Fibroblast of lung (primary cell): ENCODE data around the gene FAM241B. TPM values are rescaled to one million over a fixed set of nuclear protein-coding genes. Genes with fewer than 3 reads are reported as not detected.

Source experiments
- DNase-seq, 2 donors: peaks; one replicate each; pipeline versions ENCODE4 v3.0.0 to v3.0.0-alpha.2; 2010; ENCODE audit warnings: low read depth in 2 of 2
- H2AFZ ChIP-seq: 2 replicates; pipeline ENCODE4 v1.5.1; 2012; ENCODE audit warnings: low read length, control low read depth, inconsistent platforms
- H3K27ac ChIP-seq: 2 replicates; pipeline ENCODE4 v1.5.1; 2011; ENCODE audit warnings: low read length, control low read depth; ENCODE audit not compliant: insufficient read depth
- H3K27me3 ChIP-seq: 2 replicates; pipeline ENCODE4 v1.5.1; 2011; ENCODE audit warnings: mild to moderate bottlenecking, low read length; ENCODE audit not compliant: control insufficient read depth, insufficient read depth
- H3K36me3 ChIP-seq: 2 replicates; pipeline ENCODE4 v1.5.1; 2011; ENCODE audit warnings: low read length; ENCODE audit not compliant: control insufficient read depth, insufficient read depth
- H3K4me1 ChIP-seq: 2 replicates; pipeline ENCODE4 v1.5.1; 2011; ENCODE audit warnings: low read length; ENCODE audit not compliant: control insufficient read depth, insufficient read depth; ENCODE audit errors: extremely low read depth
- H3K4me2 ChIP-seq: 2 replicates; pipeline ENCODE4 v1.5.1; 2011; ENCODE audit warnings: low read length, control low read depth; ENCODE audit not compliant: insufficient read depth; ENCODE audit errors: extremely low read depth
- H3K4me3 ChIP-seq, 4 experiments: fragments of 200-600 bp in 1 of 4; sonication (generic) in 1 of 4; replicated peaks in 1 of 4; 2 replicates each; pipeline ENCODE4 v1.5.1; 2011 to 2016; ENCODE audit warnings: low read length in 4 of 4, low read depth in 3 of 4, mild to moderate bottlenecking in 3 of 4, control low read depth in 2 of 4, inconsistent platforms in 1 of 4, mixed read lengths in 1 of 4; ENCODE audit not compliant: insufficient read depth in 1 of 4; ENCODE audit errors: control extremely low read depth in 1 of 4
- H3K79me2 ChIP-seq: 2 replicates; pipeline ENCODE4 v1.5.1; 2012; ENCODE audit warnings: mild to moderate bottlenecking, low read length, inconsistent platforms; ENCODE audit not compliant: control insufficient read depth, insufficient read depth
- H3K9ac ChIP-seq: 2 replicates; pipeline ENCODE4 v1.5.1; 2011; ENCODE audit warnings: mild to moderate bottlenecking, low read length, control low read depth; ENCODE audit not compliant: insufficient read depth
- H3K9me3 ChIP-seq: 2 replicates; pipeline ENCODE4 v1.5.1; 2012; ENCODE audit warnings: low read depth, low read length; ENCODE audit not compliant: control insufficient read depth, insufficient read depth
- H4K20me1 ChIP-seq: 2 replicates; pipeline ENCODE4 v1.5.1; 2011; ENCODE audit warnings: low read length; ENCODE audit not compliant: control insufficient read depth, insufficient read depth; ENCODE audit errors: extremely low read depth
- EZH2 ChIP-seq: IDR thresholded peaks from 2 replicates; pipeline ENCODE4 v1.5.1; 2012; ENCODE audit warnings: low read length, control low read depth, mild to moderate bottlenecking; ENCODE audit errors: missing control alignments
- polyA plus RNA-seq, 2 donors: library from polyadenylated mRNA; depleted of rRNA in 1 of 2; stranded (reverse) in 1 of 2; unstranded in 1 of 2; fragments of >200 nt; gene quantifications; 2 replicates each; pipeline ENCODE4 v1.2.1, GENCODE V29; 2011 to 2012; ENCODE audit warnings: missing spikeins in 1 of 2
- total RNA-seq: library from RNA; depleted of rRNA; stranded (reverse); fragments of >200 nt; gene quantifications from 2 replicates; pipeline ENCODE4 v1.2.1, GENCODE V29; 2014
- TF ChIP-seq, protein P1 (sequence below), 2 donors: IDR thresholded peaks in 1 of 2; conservative IDR thresholded peaks in 1 of 2; 1 replicate in 1 of 2; 2 replicates in 1 of 2; pipeline ENCODE4 v1.5.1; 2011 to 2012; ENCODE audit warnings: low read length in 2 of 2, control low read depth in 1 of 2, inconsistent platforms in 1 of 2, low read depth in 1 of 2, mild to moderate bottlenecking in 1 of 2

FAM241B gene
- total and polyA plus RNA-seq, 2 donors (not counting 1 experiment from before 2014, with no cell fraction given), result 0.61 to 0.99 TPM

GRCh38 chr10:69616358-69616757, 13.7 kb upstream of the FAM241B start:
- Histone ChIP-seq H3K79me2 (no peaks in the 10 kb centered on the region), H4K20me1 (no peaks in the 10 kb centered on the region), H3K9ac (no peak overlapping the region), H3K27me3 (peaks cover 17% of the 10 kb centered on the region), H3K27ac (no peak overlapping the region), H3K4me1 (no peaks in the 10 kb centered on the region), H3K9me3 (no peaks in the 10 kb centered on the region), H3K4me3 (no peak overlapping the region), H3K36me3 (no peaks in the 10 kb centered on the region), H2AFZ (no peak overlapping the region), H3K4me2 (no peak overlapping the region)
- TF ChIP-seq EZH2, result no peak
- TF ChIP-seq, protein P1, sequence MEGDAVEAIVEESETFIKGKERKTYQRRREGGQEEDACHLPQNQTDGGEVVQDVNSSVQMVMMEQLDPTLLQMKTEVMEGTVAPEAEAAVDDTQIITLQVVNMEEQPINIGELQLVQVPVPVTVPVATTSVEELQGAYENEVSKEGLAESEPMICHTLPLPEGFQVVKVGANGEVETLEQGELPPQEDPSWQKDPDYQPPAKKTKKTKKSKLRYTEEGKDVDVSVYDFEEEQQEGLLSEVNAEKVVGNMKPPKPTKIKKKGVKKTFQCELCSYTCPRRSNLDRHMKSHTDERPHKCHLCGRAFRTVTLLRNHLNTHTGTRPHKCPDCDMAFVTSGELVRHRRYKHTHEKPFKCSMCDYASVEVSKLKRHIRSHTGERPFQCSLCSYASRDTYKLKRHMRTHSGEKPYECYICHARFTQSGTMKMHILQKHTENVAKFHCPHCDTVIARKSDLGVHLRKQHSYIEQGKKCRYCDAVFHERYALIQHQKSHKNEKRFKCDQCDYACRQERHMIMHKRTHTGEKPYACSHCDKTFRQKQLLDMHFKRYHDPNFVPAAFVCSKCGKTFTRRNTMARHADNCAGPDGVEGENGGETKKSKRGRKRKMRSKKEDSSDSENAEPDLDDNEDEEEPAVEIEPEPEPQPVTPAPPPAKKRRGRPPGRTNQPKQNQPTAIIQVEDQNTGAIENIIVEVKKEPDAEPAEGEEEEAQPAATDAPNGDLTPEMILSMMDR (conservative IDR thresholded peaks at IDR 0.05 in 1 of 2, IDR thresholded peaks at IDR 0.05 in 1 of 2; ENCODE audit: low read depth in 1 of 2, low read length in 2 of 2), result no peak
- DNase-seq, result no peak

DNA sequence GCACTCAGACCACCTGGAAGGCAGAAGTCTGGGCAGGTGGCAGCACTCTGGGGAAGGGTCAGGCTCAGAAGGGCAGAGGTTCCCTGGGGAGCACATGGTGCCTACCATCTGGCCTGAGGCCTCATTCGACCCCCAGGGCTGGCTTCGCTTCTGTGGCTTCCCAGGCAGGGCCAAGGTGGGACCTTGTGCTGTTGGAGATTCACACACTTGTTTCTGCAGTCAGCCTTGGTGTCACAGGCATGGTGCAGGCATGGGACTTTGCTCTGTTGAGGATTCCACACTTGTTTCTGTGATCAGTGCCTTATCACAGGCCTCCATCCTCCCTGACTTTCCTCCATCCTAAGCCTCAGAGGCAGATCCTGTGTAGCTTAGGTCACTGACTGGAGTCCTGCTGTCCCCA, 11.3 kb upstream of the FAM241B start:
- H3K79me2 ChIP-seq, result no peaks in the 10 kb centered on the region
- H3K9me3 ChIP-seq, result no peaks in the 10 kb centered on the region
- H2AFZ ChIP-seq, result no peak overlapping the region
- H3K36me3 ChIP-seq, result no peaks in the 10 kb centered on the region
- no peak overlapping the region for H3K27ac ChIP-seq
- no peak overlapping the region for H3K9ac ChIP-seq
- no peaks in the 10 kb centered on the region for H3K4me1 ChIP-seq
- H3K27me3 ChIP-seq, result peaks cover 17% of the 10 kb centered on the region
- TF ChIP-seq, protein P1 (conservative IDR thresholded peaks at IDR 0.05 in 1 of 2, IDR thresholded peaks at IDR 0.05 in 1 of 2; ENCODE audit: low read depth in 1 of 2, low read length in 2 of 2), result no peak
- TF ChIP-seq EZH2, result no peak
- H3K4me3 ChIP-seq, result no peak overlapping the region
- DNase-seq, result no peak
- H3K4me2 ChIP-seq, result no peak overlapping the region
- no peaks in the 10 kb centered on the region for H4K20me1 ChIP-seq

DNA sequence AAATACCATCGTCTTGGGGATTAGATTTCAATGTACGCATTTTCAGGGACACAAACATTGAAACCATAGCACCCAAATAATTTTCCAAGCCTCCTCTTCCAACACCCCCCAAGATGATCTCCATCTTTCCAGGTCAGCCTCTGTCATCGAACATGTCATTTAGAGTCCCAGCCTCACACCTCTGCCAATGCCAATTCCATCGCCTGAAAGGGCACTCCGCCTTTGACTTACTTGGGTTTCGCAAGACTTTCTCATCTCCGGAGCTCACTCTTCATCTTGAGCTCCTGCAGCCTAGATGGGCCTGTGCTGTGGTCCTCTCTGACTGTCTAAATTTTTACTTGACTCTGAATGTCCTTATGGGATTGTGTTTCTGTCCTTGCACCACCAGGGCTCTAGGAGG, 10.4 kb upstream of the FAM241B start:
- no peaks in the 10 kb centered on the region for H3K9me3 ChIP-seq
- no peak overlapping the region for H3K9ac ChIP-seq
- no peak for TF ChIP-seq EZH2
- TF ChIP-seq, protein P1 (conservative IDR thresholded peaks at IDR 0.05 in 1 of 2, IDR thresholded peaks at IDR 0.05 in 1 of 2; ENCODE audit: low read depth in 1 of 2, low read length in 2 of 2), result no peak
- H3K27me3 ChIP-seq, result peaks cover 11% of the 10 kb centered on the region
- H3K4me1 ChIP-seq, result no peaks in the 10 kb centered on the region
- H3K4me2 ChIP-seq, result no peak overlapping the region
- no peak overlapping the region for H2AFZ ChIP-seq
- DNase-seq, result no peak
- no peak overlapping the region for H3K4me3 ChIP-seq
- no peak overlapping the region for H3K27ac ChIP-seq
- H3K36me3 ChIP-seq, result no peaks in the 10 kb centered on the region
- no peaks in the 10 kb centered on the region for H4K20me1 ChIP-seq
- no peaks in the 10 kb centered on the region for H3K79me2 ChIP-seq
